Stimulated activated naive CD8-positive, alpha-beta T cell treated with anti-CD3 and anti-CD28 coated beads, Interleukin-15, Interleukin-2, amounts not matched to agents 100 ng/mL and 50 ng/mL, for 24 hours (primary cell): Measurements from ENCODE around the gene ANKRD23.

Source experiments
- H3K27ac Mint-ChIP-seq: one replicate; pipeline ENCODE4 v1.8.0; 2021; ENCODE audit warnings: mild to moderate bottlenecking, mixed read lengths
- H3K27me3 Mint-ChIP-seq: one replicate; pipeline ENCODE4 v1.8.0; 2021; ENCODE audit warnings: mixed read lengths
- H3K36me3 Mint-ChIP-seq: one replicate; pipeline ENCODE4 v1.8.0; 2021; ENCODE audit warnings: low read depth, mixed read lengths
- H3K4me1 Mint-ChIP-seq: one replicate; pipeline ENCODE4 v1.8.0; 2021; ENCODE audit warnings: low read depth, mixed read lengths
- H3K4me3 Mint-ChIP-seq: one replicate; pipeline ENCODE4 v1.8.0; 2021; ENCODE audit warnings: mild to moderate bottlenecking, mixed read lengths
- H3K9me3 Mint-ChIP-seq: one replicate; pipeline ENCODE4 v1.8.0; 2021; ENCODE audit warnings: mixed read lengths

The ANKRD23 gene

DNA sequence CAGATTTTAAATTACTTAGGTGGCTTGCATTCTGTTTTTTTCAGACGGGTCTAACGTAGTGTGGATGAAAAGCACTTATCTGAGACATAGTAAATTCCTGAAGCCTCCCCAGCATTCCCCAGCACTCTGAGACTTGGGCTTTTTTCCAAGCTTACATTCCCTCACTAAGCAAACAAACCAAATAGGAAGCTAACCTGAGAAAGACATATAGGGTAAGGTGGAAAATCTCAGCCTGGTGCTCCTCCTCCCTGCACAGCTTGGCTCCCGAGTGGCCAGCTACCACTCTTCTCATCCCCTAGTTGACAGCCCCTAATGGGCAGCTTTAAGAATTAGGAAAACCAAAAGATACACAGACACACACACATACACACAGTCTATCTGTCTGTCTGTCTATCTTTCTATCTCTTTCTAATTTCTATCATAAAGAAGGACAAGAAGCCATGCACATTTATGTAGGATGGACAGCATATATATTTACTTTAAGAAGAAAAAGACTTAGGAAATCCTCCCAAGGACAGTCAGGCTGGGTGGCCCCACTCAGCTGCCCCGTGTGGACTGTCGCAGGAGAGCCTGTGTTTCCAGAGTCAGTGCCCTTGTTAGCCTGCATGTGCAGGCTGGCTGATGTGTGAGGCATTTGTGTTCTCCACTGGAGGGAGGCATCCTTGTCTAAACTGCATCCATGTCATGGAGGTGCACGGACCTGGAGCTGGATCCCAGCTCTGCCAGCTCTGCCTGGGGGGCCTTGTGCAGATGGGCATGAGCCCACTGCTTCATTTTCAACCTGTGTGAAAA is 19.5 kb downstream of the ANKRD23 start:
- Mint-ChIP-seq H3K4me3 (no peak overlapping the region), H3K27me3 (no peaks in the 10 kb centered on the region), H3K4me1 (peaks cover 25% of the 10 kb centered on the region), H3K27ac (no peak overlapping the region), H3K9me3 (no peaks in the 10 kb centered on the region), H3K36me3 (peaks cover 35% of the 10 kb centered on the region)

DNA sequence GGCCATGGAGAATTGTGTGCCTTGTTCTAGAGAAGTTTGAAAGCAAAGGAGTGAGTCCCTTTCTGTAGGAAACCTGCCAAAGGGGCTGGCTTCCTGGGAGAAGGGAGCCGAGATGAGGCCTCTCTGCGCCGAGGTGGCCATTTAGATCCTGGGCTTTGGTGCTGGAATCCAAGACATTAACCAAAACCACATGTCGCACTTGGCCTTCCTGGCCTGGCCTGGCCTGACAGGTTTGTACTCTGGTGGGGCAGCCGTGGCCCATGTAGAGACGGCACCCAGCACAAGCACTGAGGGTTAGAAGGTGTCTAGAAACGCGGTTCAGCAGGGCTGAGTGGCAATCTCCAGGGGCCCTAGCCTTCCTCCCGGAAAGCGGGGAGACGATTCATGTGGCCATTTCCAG is 20.6 kb downstream of the ANKRD23 start:
- peaks cover 33% of the 10 kb centered on the region for H3K36me3 Mint-ChIP-seq
- H3K27me3 Mint-ChIP-seq: no peaks in the 10 kb centered on the region
- H3K4me1 Mint-ChIP-seq: peaks cover 36% of the 10 kb centered on the region
- no peaks in the 10 kb centered on the region for H3K9me3 Mint-ChIP-seq
- no peak overlapping the region for H3K27ac Mint-ChIP-seq
- H3K4me3 Mint-ChIP-seq: no peak overlapping the region

DNA sequence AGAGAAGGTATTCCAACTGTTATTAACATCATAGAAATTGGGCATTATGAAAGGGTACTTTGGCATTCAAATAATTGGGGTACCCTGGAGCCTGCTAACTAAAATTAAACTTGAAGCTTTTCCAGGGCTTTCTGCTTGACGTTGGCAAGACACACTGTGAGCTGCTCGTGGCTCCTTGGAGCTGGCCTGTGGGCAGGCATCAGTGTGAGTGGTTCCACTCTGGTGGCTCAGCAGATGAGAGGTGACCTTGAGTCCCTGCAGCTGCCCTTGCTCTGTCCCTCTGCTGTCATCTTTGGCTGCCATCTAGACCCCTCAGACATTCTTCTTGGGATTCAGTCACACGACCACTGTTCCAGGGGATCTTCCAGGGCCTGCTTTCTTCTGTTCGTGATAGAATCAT is 21.0 kb downstream of the ANKRD23 start:
- Mint-ChIP-seq H3K9me3 (no peaks in the 10 kb centered on the region), H3K27ac (no peak overlapping the region), H3K4me1 (peaks cover 40% of the 10 kb centered on the region), H3K36me3 (peaks cover 29% of the 10 kb centered on the region), H3K27me3 (no peaks in the 10 kb centered on the region), H3K4me3 (no peak overlapping the region)

DNA sequence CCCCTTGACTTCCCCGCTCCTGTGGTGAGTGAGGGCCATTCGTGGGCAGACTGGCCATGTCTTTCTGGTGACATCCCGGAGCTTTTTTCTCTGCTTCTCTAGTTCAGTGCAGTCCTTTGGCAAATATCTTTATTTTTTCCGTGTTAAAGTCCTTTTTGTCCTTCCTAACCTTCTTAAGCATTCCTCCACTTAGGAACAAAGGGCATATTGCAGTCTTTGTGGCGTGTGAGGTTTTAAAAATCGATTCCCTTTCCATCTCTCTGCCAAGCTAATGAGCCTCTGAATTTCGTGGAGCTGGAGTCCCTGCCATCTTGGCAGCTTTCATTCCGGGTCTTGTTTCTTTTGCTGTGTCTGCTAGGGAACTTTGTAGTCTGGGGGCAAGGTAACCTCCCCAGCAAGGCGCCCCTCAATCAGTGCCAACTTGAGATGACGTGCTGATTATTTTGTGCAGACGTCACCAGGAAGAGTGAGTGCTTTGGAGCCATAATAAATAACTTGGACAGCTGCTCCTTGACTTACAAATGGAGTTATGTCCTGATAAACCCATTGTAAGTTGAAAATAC is 22.6 kb downstream of the ANKRD23 start:
- Mint-ChIP-seq H3K27ac (no peak overlapping the region), H3K9me3 (no peaks in the 10 kb centered on the region), H3K36me3 (peaks cover 25% of the 10 kb centered on the region), H3K4me3 (peak overlapping the region; percentile 15), H3K27me3 (no peaks in the 10 kb centered on the region), H3K4me1 (peaks cover 48% of the 10 kb centered on the region)

DNA sequence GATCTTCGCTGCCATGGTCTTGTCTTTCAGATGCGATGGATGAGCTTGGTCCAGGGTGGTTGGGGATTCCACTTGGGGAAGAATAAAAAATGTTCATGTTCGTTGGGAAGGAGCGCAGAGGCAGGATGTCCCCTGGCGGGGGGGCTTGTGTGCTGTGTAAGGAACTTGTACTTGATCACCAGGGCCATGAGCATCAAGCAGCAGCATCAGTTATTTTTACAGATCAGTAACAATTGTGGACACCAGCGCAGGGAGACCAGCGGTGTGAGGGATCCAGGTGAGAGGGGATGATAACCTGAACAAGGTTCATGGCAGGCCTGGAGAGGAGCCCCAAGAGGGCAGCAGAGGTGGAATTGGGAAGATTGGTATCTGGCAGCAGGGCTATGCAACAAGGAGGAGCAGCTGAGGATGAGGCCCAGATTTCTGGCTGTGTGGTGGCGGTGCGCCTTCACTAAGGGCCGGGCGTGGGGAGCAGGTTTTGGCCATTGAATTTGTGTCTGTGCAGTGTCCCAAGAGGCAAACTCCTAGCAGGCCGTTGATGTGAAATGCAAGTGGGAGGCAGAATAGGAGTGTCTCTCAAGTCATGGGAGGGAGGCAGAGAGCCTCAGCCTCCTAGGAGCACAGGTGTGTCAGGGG is 23.8 kb downstream of the ANKRD23 start:
- H3K4me1 Mint-ChIP-seq: peaks cover 54% of the 10 kb centered on the region
- peak overlapping the region; percentile 27 for H3K27ac Mint-ChIP-seq
- peaks cover 25% of the 10 kb centered on the region for H3K36me3 Mint-ChIP-seq
- no peaks in the 10 kb centered on the region for H3K9me3 Mint-ChIP-seq
- H3K27me3 Mint-ChIP-seq: no peaks in the 10 kb centered on the region
- no peak overlapping the region for H3K4me3 Mint-ChIP-seq

DNA sequence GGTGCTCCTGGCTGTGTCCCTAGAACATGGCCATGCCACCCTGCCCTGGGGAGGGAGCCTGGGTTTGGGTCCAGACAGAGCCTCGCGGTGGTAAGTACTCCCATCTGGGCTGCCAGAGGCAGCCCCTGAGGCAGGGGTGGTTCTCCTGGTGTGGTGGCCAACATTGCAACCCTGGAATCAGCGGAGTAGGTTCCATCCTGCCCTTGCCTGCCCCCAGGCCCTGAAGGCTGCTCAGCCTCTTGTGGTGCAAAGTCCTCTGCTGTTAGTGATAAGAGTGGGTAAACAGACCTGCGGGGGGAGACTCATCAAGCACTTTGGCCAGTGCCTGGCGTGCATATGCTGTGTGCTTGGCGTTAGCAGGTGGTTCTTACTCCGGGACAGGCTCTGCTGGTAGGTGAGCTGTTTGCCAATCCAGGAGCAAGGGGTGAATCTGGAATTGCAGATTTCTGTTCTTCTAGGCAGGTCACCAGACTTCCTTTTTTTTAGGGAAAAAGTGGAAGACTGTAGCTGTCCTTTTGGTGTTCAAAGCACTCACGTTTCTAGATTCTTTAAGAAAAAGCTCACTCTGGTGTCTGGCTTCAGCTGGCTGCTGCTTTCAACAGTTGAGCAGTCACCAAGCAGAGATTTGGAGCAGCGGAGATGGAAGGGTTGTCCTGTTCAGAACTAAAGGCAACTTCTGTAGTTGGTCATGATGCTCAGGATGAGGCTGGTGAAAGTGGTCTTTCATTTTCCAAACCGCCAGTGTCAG is 24.5 kb downstream of the ANKRD23 start:
- Mint-ChIP-seq H3K4me3 (peak overlapping the region; percentile 85), H3K27me3 (no peaks in the 10 kb centered on the region), H3K4me1 (peaks cover 56% of the 10 kb centered on the region), H3K9me3 (no peaks in the 10 kb centered on the region), H3K27ac (no peak overlapping the region), H3K36me3 (peaks cover 22% of the 10 kb centered on the region)

DNA sequence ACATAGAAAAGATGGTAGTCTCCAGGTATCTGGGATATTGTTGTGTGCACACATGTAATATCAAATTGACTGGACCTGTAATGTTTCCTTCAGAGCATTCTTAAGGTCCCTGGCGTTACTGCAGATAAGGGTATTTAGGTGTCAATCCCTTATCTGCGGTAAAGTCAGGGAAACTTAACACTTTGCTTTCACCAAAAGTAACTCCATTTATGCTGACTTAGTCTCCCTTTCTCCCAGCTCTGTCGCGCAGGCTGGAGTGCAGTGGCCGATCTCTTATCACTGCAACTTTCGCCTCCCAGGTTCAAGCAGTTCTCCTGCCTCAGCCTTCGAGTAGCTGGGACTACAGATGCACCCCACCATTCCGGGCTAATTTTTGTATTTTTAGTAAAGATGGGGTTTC is 25.9 kb downstream of the ANKRD23 start:
- Mint-ChIP-seq H3K27ac (no peak overlapping the region), H3K4me1 (peaks cover 56% of the 10 kb centered on the region), H3K36me3 (peaks cover 22% of the 10 kb centered on the region), H3K27me3 (no peaks in the 10 kb centered on the region), H3K4me3 (peak overlapping the region; percentile 85), H3K9me3 (no peaks in the 10 kb centered on the region)

DNA sequence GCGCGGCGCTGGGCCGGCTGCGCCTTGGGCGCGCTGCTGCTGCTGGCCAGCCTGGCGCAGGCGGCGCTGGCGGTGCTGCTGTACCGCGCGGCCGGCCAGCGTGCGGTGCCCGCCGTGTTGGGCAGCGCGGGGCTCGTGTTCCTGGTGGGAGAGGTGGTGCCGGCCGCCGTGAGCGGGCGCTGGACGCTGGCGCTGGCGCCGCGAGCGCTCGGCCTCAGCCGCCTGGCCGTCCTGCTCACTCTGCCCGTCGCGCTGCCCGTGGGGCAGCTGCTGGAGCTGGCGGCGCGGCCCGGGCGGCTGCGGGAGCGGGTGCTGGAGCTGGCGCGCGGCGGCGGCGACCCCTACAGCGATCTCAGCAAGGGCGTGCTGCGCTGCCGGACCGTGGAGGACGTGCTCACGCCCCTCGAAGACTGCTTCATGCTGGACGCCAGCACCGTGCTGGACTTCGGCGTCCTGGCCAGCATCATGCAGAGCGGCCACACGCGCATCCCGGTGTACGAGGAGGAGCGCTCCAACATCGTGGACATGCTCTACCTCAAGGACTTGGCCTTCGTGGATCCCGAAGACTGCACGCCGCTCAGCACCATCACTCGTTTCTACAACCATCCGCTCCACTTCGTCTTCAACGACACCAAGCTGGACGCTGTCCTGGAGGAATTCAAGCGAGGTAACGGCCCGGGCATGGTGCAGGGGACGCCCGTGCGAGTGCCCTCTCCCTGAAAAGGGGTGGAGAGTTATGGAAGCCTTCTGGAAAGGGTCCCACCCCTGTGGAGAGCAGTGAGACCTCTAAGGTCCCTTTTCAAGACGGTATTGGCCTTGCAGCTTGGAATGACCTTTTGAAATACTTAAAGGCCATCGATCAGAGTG is 26.8 kb downstream of the ANKRD23 start:
- Mint-ChIP-seq H3K4me3 (peak overlapping the region; percentile 85), H3K9me3 (no peaks in the 10 kb centered on the region), H3K27me3 (no peaks in the 10 kb centered on the region), H3K4me1 (peaks cover 56% of the 10 kb centered on the region), H3K36me3 (peaks cover 22% of the 10 kb centered on the region), H3K27ac (no peak overlapping the region)

DNA sequence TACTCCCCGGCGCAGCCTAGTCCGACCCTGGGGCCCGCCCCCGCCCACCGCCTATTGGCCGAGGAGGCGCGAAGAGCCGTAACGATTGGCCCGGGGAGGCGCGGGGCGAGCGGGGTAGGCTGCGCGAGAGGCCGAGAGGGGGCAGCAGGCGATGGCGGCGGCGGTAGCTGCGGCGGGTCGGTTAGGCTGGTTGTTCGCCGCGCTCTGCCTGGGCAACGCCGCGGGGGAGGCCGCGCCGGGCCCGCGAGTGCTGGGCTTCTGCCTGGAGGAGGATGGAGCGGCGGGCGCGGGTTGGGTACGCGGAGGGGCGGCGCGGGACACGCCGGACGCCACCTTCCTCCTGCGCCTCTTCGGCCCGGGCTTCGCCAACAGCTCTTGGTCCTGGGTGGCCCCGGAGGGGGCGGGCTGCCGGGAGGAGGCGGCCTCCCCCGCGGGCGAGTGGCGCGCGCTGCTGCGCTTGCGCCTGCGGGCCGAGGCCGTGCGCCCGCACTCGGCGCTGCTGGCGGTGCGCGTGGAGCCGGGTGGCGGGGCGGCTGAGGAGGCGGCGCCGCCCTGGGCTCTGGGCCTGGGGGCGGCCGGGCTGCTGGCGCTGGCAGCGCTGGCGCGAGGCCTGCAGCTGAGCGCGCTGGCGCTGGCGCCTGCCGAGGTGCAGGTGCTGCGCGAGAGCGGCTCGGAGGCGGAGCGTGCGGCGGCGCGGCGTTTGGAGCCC is 27.5 kb downstream of the ANKRD23 start, which contains the start of gene CNNM3:
Gene CNNM3 (plus strand): TSS at position 142 of the 709 bp plus-strand sequence. CDS start 10 bp downstream, at position 152.
- H3K36me3 Mint-ChIP-seq: peaks cover 19% of the 10 kb centered on the region
- no peaks in the 10 kb centered on the region for H3K27me3 Mint-ChIP-seq
- H3K4me3 Mint-ChIP-seq: peak within 1 kb of the TSS; percentile 86
- peaks cover 51% of the 10 kb centered on the region for H3K4me1 Mint-ChIP-seq
- H3K9me3 Mint-ChIP-seq: no peaks in the 10 kb centered on the region
- H3K27ac Mint-ChIP-seq: peak within 1 kb of the TSS; percentile 55

DNA sequence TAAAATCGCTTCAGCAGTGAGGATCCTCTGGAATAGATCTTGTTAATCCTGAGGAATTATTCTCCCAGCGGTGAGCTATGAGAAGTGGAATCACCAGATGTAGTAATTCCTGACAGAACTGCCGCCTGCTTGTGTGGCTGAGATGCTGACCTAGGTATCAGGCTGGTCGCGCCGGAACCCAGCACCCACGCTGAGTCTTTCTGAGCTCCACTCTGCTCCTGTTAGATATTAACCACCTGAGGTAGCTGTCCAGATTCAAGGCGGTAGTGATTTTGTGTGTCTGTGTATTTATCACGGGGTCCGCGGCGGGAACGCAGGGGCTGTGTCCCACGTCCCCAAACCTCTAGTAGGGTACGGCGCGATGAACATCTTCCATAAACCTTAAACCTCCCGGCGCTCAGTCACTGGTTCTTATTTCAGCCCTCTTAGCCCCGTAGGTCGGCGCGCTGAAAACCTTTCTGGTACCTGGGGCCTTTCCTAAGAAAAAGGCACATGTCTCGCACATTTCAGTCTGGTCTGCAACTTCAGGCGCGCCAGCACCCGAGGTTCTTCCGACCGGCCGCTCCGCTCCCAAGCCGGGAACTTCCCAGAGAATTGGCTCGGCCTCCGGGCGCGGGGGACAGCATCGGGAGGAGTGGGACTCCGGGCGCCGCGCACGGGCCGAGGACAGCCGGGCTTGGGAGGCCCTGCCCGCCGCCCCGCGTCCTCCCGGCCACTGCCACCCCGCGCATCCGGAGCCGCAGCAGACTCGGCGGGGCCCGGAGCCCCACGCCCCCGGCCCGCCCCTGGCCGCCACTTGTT is 28.3 kb downstream of the ANKRD23 start:
- H3K27ac Mint-ChIP-seq: peak overlapping the region; percentile 55
- peaks cover 17% of the 10 kb centered on the region for H3K36me3 Mint-ChIP-seq
- H3K9me3 Mint-ChIP-seq: no peaks in the 10 kb centered on the region
- peaks cover 44% of the 10 kb centered on the region for H3K4me1 Mint-ChIP-seq
- H3K27me3 Mint-ChIP-seq: no peaks in the 10 kb centered on the region
- peak overlapping the region; percentile 86 for H3K4me3 Mint-ChIP-seq

DNA sequence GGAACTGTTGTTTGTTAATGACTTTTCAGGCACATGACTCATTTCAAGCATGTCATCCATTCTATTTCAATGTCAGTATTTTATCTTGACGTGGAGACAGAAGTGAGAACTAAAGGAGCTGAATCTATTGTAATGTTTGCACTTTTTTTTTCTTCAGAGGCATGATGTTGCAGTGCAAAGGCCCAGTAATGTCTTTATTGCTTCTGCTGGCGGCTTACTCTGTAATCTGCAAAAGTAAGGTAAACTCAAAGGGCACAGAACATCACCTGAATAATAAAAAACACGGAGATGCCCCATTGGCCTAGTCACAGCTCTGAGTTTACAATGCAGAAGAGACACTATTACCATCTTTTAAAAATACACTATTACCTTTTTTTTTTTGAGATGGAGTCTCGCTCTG is 30.2 kb downstream of the ANKRD23 start:
- Mint-ChIP-seq H3K27ac (no peak overlapping the region), H3K4me3 (no peak overlapping the region), H3K27me3 (no peaks in the 10 kb centered on the region), H3K9me3 (no peaks in the 10 kb centered on the region), H3K4me1 (peaks cover 25% of the 10 kb centered on the region), H3K36me3 (peaks cover 8% of the 10 kb centered on the region)

DNA sequence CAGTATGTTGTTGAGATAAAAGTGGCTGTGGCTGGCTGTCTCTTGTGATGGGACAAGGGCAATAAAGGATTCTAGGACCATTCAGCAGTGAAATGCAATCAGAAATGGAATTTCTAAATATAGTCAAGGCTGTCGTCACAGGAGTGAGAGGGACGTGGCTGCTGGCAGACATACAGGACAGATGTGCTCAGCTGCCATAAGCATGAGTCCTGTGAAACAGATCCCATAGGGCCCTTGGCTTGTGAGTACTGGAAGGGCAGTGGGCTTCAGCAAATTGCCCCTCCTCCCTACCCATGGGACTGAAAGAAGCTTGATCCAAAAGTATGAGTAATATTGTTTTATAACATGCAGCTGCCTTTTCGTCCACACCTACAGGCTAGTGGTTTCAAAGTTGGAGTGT is 31.9 kb downstream of the ANKRD23 start:
- H3K27me3 Mint-ChIP-seq: no peaks in the 10 kb centered on the region
- H3K9me3 Mint-ChIP-seq: no peaks in the 10 kb centered on the region
- no peak overlapping the region for H3K4me3 Mint-ChIP-seq
- H3K36me3 Mint-ChIP-seq: peaks cover 4% of the 10 kb centered on the region
- H3K4me1 Mint-ChIP-seq: peaks cover 9% of the 10 kb centered on the region
- no peak overlapping the region for H3K27ac Mint-ChIP-seq

DNA sequence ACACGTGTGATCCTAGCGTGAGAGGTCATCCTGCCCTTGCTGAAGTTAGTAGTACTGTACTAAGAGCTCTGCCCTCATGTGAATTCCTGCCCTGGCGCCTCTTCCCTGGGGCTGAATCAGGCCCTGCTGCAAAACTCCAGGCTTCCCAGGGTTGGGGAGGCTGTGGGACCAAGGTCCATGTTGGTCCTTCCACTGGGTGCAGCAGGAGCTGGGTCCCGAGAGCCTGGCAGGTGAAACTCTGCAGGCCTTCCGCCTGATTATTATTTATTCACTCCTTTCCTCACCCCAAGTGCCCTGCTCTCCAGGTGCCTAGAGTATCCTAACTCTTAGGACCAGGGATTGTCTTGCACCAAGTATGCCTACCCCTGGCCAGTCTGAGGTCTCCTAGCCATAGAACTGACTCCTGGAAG is 33.0 kb downstream of the ANKRD23 start:
- Mint-ChIP-seq H3K4me3 (no peak overlapping the region), H3K27me3 (no peaks in the 10 kb centered on the region), H3K36me3 (peaks cover 4% of the 10 kb centered on the region), H3K4me1 (peaks cover 18% of the 10 kb centered on the region), H3K27ac (no peak overlapping the region), H3K9me3 (no peaks in the 10 kb centered on the region)
